Heart left ventricle (tissue), 16 donors: ENCODE measurements around the gene B4GALT2. TPM values are rescaled to one million over a fixed set of nuclear protein-coding genes. Genes with fewer than 3 reads are reported as not detected.

Experiments used
- ATAC-seq, 4 donors: fragments of 200-7000 bp; cut with Tn5 transposase; one replicate each; pipeline ENCODE4 v1.9.1; 2020 to 2022; ENCODE audit warnings: moderate library complexity in 4 of 4, mild to moderate bottlenecking in 3 of 4, moderate number of reproducible peaks in 1 of 4
- DNase-seq, 5 donors: peaks; one replicate each; pipeline ENCODE4 v3.0.0-alpha.2; 2020
- H3K27ac ChIP-seq, 12 donors: fragments of 200-600 bp; sonication (generic) in 4 of 12; one replicate each; pipeline versions ENCODE4 v1.5.0 to v1.8.0; 2016 to 2022; ENCODE audit warnings: mild to moderate bottlenecking in 2 of 12
- H3K27me3 ChIP-seq, 9 donors: fragments of 200-600 bp; sonication (generic) in 2 of 9; one replicate each; pipeline versions ENCODE4 v1.5.1 to v1.8.0; 2016 to 2022; ENCODE audit warnings: mild to moderate bottlenecking in 3 of 9
- H3K36me3 ChIP-seq, 9 donors: fragments of 200-600 bp; sonication (generic) in 2 of 9; one replicate each; pipeline versions ENCODE4 v1.5.0 to v1.8.0; 2018 to 2022; ENCODE audit warnings: mild to moderate bottlenecking in 2 of 9
- H3K4me1 ChIP-seq, 12 donors: fragments of 200-600 bp; sonication (generic) in 4 of 12; one replicate each; pipeline versions ENCODE4 v1.5.0 to v1.8.0; 2016 to 2022; ENCODE audit warnings: mild to moderate bottlenecking in 3 of 12
- H3K4me3 ChIP-seq, 12 donors: fragments of 200-600 bp; sonication (generic) in 4 of 12; one replicate each; pipeline versions ENCODE4 v1.5.0 to v1.8.0; 2017 to 2022; ENCODE audit warnings: mild to moderate bottlenecking in 9 of 12, moderate library complexity in 4 of 12
- H3K9me3 ChIP-seq, 12 donors: fragments of 200-600 bp; sonication (generic) in 4 of 12; one replicate each; pipeline versions ENCODE4 v1.5.0 to v1.8.0; 2016 to 2022; ENCODE audit warnings: mild to moderate bottlenecking in 1 of 12
- POLR2A ChIP-seq, 2 donors: fragments of 450-650 bp; IDR thresholded peaks; one replicate each; pipeline ENCODE4 v1.6.1; 2017; ENCODE audit warnings: antibody characterized with exemption in 2 of 2, mild to moderate bottlenecking in 2 of 2, moderate library complexity in 2 of 2
- WGBS, 4 donors: extraction: QIAGEN DNeasy Blood & Tissue Kit in 2 of 4; methylation state at CpG; one replicate each; pipeline versions ENCODE4 v1.1.5 to v1.1.7; 2013 to 2018; 5-methylcytosine and 5-hydroxymethylcytosine counted together
- intact Hi-C, 10 donors: fragments of 100-400 bp; cut with DNase I; formaldehyde crosslinking; loops; one replicate each; pipeline versions ENCODE4 v1.11.1 to v1.14.2; 2022
- polyA plus RNA-seq, 2 donors: library from polyadenylated mRNA; stranded (reverse); fragments of 200-250 nt; gene quantifications; one replicate each; pipeline ENCODE4 v1.2.3, GENCODE V29; 2013
- total RNA-seq, 9 donors: library from RNA; depleted of rRNA in 2 of 9; stranded (reverse); fragments of >200 nt in 2 of 9; fragmentation: NEBNext Ultra II Directional in 3 of 9; extraction: Animal tissue kit (Norgen Biotek cat#: 25700) in 3 of 9; gene quantifications; one replicate each; pipeline versions ENCODE4 v1.1.0 to v1.2.4, GENCODE V29; 2016 to 2023
- TF ChIP-seq, protein P1 (sequence below), 12 donors: fragments of 200-600 bp; sonication (generic) in 4 of 12; IDR thresholded peaks; one replicate each; pipeline versions ENCODE4 v1.5.0 to v1.8.0; 2018 to 2022; ENCODE audit warnings: antibody characterized with exemption in 12 of 12, mild to moderate bottlenecking in 5 of 12
- donor health status: ischemic (EF 13 %, LVEDD 7.1; RV severe dilation, severe dysfunction).
- donor health status: healthy with polysubstance abuse.
- donor health status: DM: no; HTN: yes; CAD: no.
- donor health status: DM: no; HTN: no; CAD: no.
- donor health status: ischemic (EF 25% LVEDD 6.9; RV normal size, moderate dysfunction).
- donor health status: ischemic (EF 25% LVEDD 5.7; RV mildly dilated, moderate dysfunction).
- donor health status: healthy.
- donor health status: DM: yes; HTN: yes; CAD: no.
- donor health status: ischemic (EF 35%, LVEDD 5.7; RV mildly dilated, moderate dysfunction).
- donor health status: nonischemic (EF 11% LVEDD 7.7; RV severe dilation, severe dysfunction).
- donor health status: DM: yes; HTN: yes; CAD: no.
- donor health status: PGD.
- donor health status: ischemic (EF 29% LVEDD 5.4; RV normal size, mild dysfunction).
- donor health status: nonischemic (EF 23%, LVEDD 6.1; RV moderate dilation, normal function).

B4GALT2 gene
- total and polyA plus RNA-seq, 11 donors: 26.8 to 65.7 (median 40.2) TPM

DNA sequence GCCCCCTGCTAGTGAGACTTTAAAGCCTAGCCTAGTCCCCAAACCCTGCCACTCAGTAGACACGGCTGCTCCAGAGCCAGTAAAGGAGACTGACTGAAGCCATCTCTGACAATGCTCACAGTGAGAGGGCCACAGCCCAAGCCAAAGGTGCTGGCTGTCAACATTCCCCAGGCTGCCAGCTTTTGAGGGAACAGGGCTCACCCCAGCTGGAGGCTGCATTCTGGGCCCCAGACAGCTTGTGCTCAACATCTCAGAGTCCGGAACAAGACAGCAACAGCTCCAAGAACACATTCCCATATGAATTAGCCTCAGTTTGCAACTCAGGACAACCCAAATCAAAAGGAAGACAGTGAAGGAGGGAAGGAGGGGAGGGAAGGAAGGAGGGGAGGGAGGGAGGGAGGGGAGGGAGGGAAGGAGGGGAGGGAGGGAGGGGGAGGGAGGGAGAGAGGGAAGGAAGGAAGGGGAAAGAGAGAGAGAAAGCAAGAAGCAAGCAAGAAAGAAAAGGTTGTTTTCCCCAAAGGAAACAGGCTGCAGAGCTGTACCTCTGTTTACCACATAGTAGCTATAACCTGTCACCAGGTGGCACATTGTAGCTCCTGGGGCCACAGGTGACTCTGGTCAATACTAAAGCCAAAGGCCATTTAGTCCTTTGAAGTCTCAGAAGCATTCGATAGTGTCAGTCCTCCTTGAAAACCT, 40.0 kb upstream of the B4GALT2 start:
- WGBS, 4 donors: 49 to 66% (median 53%) methylated on average over 3 of the region's 3 CpGs
- no peaks in the 10 kb centered on the region for H3K36me3 ChIP-seq
- TF ChIP-seq, protein P1, sequence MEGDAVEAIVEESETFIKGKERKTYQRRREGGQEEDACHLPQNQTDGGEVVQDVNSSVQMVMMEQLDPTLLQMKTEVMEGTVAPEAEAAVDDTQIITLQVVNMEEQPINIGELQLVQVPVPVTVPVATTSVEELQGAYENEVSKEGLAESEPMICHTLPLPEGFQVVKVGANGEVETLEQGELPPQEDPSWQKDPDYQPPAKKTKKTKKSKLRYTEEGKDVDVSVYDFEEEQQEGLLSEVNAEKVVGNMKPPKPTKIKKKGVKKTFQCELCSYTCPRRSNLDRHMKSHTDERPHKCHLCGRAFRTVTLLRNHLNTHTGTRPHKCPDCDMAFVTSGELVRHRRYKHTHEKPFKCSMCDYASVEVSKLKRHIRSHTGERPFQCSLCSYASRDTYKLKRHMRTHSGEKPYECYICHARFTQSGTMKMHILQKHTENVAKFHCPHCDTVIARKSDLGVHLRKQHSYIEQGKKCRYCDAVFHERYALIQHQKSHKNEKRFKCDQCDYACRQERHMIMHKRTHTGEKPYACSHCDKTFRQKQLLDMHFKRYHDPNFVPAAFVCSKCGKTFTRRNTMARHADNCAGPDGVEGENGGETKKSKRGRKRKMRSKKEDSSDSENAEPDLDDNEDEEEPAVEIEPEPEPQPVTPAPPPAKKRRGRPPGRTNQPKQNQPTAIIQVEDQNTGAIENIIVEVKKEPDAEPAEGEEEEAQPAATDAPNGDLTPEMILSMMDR (IDR thresholded peaks at IDR 0.05): no peak
- TF ChIP-seq POLR2A (IDR thresholded peaks at IDR 0.05): no peak
- intact Hi-C loops: loop anchor here in 4 of 10 donors (5.0 to 10.0 kb wide), 3 partner anchors 106 to 414 kb away; partner anchors contain the start of gene PTPRF (in 1 of the 4)
- no peaks in the 10 kb centered on the region for H3K9me3 ChIP-seq
- ATAC-seq (peak in 3 of 4 donors; percentile 40 to 54 (median 44)), DNase-seq (peak in 2 of 5 donors; percentile 48 to 68)
- H3K27ac ChIP-seq: no peak overlapping the region
- H3K27me3 ChIP-seq: peaks cover 0 to 14% (median 4%) of the 10 kb centered on the region in 9 donors
- H3K4me3 ChIP-seq: no peak overlapping the region
- peaks cover 0 to 20% (median 7%) of the 10 kb centered on the region in 12 donors for H3K4me1 ChIP-seq

DNA sequence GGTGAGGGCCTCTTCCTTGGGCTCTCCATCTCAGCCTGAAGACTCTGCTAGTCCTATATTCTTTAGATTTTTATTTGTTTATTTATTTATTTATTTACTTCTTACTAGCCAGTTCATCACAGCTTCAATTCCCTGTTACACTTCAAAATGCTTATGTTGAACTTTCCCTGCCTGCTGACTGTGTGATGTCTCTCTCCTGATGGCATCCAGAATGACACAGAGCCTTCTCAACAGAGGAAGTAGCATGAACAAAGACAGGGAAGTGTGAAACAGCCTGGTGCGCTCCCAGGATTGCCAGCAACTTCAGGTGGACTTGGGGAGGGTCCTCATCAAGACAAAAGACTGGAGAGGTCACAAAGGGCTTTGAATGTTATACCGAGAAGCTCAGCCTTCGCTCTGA, 36.6 kb upstream of the B4GALT2 start:
- H3K9me3 ChIP-seq: no peaks in the 10 kb centered on the region
- TF ChIP-seq, protein P1 (IDR thresholded peaks at IDR 0.05): no peak
- TF ChIP-seq POLR2A (IDR thresholded peaks at IDR 0.05): no peak
- ATAC-seq: no peak
- intact Hi-C loops: no loop called here
- peak in 1 of 5 donors; percentile 12 for DNase-seq
- WGBS, 4 donors: 87 to 93% (median 89%) methylated on average over 3 of the region's 3 CpGs
- H3K4me3 ChIP-seq: no peak overlapping the region
- H3K36me3 ChIP-seq: no peaks in the 10 kb centered on the region
- H3K27ac ChIP-seq: no peak overlapping the region
- H3K4me1 ChIP-seq: peaks cover 0 to 26% (median 13%) of the 10 kb centered on the region in 12 donors
- H3K27me3 ChIP-seq: no peaks in the 10 kb centered on the region

- WGBS, 4 donors: 95 to 100% (median 97%) methylated on average over 1 of the region's 1 CpG
- Histone ChIP-seq H3K36me3 (peaks cover 0 to 7% (median 2%) of the 10 kb centered on the region in 9 donors), H3K27ac (peak overlapping the region in 1 of 12 donors; percentile 93), H3K4me3 (no peak overlapping the region), H3K9me3 (no peaks in the 10 kb centered on the region), H3K27me3 (no peaks in the 10 kb centered on the region), H3K4me1 (peaks cover 6 to 42% (median 37%) of the 10 kb centered on the region in 12 donors)
- TF ChIP-seq POLR2A (IDR thresholded peaks at IDR 0.05): no peak
- TF ChIP-seq, protein P1 (IDR thresholded peaks at IDR 0.05): no peak
- DNase-seq: no peak
- no peak for ATAC-seq
- intact Hi-C loops: loop anchor here in 1 of 10 donors (5.0 kb wide), 1 partner anchor 238 kb away; the partner anchor contains the start of gene ST3GAL3
Observed at GRCh38 chr1:43944860-43945259, 34.1 kb upstream of the B4GALT2 start.

- DNase-seq (peak in 1 of 5 donors; percentile 8), ATAC-seq (no peak)
- H3K4me3 ChIP-seq: peak overlapping the region; percentile 48 to 83 (median 71)
- intact Hi-C loops: loop anchor here in 4 of 10 donors (1.0 to 5.0 kb wide), 3 partner anchors 29 to 238 kb away; partner anchors contain the start of genes ATP6V0B (in 4 of the 4) and ST3GAL3 (in 1 of the 4)
- peaks cover 6 to 51% (median 46%) of the 10 kb centered on the region in 12 donors for H3K4me1 ChIP-seq
- peaks cover 0 to 15% (median 9%) of the 10 kb centered on the region in 9 donors for H3K36me3 ChIP-seq
- H3K27me3 ChIP-seq: no peaks in the 10 kb centered on the region
- TF ChIP-seq, protein P1 (IDR thresholded peaks at IDR 0.05): no peak
- TF ChIP-seq POLR2A (IDR thresholded peaks at IDR 0.05): no peak
- peak overlapping the region in 11 of 12 donors; percentile 89 to 99 (median 97) for H3K27ac ChIP-seq
- H3K9me3 ChIP-seq: no peaks in the 10 kb centered on the region
- WGBS, 4 donors: 12 to 17% (median 14%) methylated on average over 3 of the region's 3 CpGs
Observed at GRCh38 chr1:43945674-43946235, 33.3 kb upstream of the B4GALT2 start.
